ENCODE measurements around the gene MEIS2. TPM values are rescaled to one million over a fixed set of nuclear protein-coding genes. Genes with fewer than 3 reads are reported as not detected.

Gene MEIS2
- total RNA-seq = 0.23 TPM in 1 of 2 replicates, not detected in the other

- intact Hi-C loops (cut with micrococcal nuclease) = loop anchor here (2.0 to 5.0 kb wide), 2 partner anchors 218 to 523 kb away; partner anchors contain the start of gene CDIN1
Observed at GRCh38 chr15:37100109-37100965, at the start of gene MEIS2. TSS of gene MEIS2 (minus strand) at chr15:37100549. CDS start at chr15:37099466, 1,083 bp downstream.

GRCh38 chr15:37149146-37149545 is 48.8 kb upstream of the MEIS2 start:
- intact Hi-C loops (cut with micrococcal nuclease) = no loop called here

DNA sequence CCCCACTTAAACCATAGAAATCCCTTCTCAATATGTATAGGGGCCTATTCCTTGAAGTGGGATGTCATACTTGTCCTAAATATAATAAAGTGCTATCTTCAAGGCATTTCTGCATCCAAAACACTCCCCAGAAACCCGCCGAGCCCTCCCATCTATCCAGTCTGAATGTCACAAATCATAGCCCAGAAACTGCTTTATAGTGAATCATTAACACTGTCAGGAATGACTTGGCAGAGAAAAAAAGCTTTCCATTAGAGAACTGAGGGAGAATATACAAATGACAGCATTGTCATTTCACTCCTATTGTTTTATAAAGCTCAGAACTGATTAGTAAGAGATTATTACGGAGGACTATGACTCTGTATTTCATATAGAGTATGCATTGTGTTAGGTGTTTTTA is 48.4 kb upstream of the MEIS2 start:
- intact Hi-C loops (cut with micrococcal nuclease) = no loop called here

DNA sequence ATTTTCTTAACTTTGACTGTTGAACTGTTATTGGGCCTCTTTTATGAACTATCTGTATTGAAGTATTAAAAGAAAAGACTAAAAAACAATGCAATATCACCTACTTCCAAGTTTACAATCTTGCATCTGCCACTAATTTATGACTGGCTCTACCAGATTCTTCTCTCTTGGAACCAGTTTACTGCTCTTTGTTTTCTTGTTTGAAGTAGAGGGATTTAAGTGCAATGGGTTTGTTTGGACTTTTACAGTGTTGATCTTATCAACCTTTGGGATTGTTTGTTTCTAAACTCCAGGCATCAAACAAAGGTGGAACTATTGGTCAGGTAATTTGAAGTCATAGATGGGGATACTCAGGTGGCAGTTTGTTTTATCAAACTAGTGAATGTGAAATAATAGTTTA is 43.0 kb upstream of the MEIS2 start:
- intact Hi-C loops (cut with micrococcal nuclease) = no loop called here

- intact Hi-C loops (cut with micrococcal nuclease) = no loop called here
Observed at GRCh38 chr15:37142371-37142770, 42.0 kb upstream of the MEIS2 start.

DNA sequence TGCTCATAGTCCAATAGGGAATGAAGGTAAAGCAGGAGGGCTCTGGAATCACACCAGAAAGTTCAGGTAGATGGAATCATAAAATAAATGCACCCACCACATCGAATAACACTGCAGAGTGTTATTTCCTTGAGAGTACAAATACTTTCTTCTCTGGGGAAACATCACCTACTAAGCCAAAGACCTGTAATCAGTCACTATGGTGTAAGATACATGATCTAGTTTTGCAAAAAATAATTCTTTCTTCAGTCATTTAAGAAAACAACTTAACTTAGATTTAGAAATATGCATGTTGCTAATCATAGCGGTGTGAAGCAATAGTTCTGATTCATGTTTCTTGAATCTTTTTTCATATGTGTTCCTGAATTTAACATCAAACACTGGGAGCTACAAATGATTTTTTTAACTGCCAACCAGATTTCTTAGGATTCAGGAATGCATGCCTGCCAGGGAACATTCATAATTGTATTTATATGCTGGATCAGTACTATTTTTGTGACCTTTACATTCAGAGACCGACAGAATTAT is 40.2 kb upstream of the MEIS2 start:
- intact Hi-C loops (cut with micrococcal nuclease) = no loop called here

GRCh38 chr15:37138591-37139215 is 38.4 kb upstream of the MEIS2 start:
- intact Hi-C loops (cut with micrococcal nuclease) = no loop called here

GRCh38 chr15:37137221-37137620 is 36.9 kb upstream of the MEIS2 start:
- intact Hi-C loops (cut with micrococcal nuclease) = no loop called here

DNA sequence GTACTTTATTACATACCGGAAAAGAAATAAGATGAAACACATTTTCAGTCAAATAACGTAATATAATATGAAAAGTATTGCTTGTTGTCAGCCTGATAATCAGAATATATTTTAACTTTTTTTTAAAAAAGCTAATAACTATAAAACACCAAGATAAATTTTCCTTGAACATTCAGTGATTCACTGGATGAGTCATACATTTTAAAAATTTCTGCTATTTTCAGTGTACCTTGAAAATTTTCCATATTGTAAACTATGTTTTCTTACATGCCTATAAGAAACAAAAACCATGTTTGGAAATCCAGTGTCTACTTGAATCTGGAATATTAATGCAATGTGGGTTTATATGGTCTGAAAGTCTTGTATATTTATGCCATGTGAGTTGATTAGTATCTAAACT is 36.3 kb upstream of the MEIS2 start:
- intact Hi-C loops (cut with micrococcal nuclease) = no loop called here

GRCh38 chr15:37135225-37135624 is 34.9 kb upstream of the MEIS2 start:
- intact Hi-C loops (cut with micrococcal nuclease) = no loop called here

GRCh38 chr15:37134699-37135131 is 34.4 kb upstream of the MEIS2 start:
- intact Hi-C loops (cut with micrococcal nuclease) = no loop called here

DNA sequence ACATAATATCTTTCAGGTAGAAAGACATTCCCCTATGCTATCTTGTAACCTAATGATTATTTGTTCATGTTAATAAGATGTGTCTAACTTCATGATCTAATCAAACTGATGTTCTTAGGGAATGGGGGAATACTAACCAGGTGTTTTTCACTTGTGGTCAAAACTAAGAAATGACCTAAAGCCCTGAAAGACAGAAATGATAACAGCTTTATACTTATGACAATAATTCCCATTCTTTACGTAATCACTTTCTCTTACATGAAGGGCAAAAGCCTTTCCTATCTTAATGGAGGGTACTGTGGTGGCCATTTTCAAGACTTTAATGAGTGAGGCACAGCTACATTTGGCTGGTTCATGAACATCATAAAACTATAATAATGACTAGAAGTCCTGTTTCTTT is 33.9 kb upstream of the MEIS2 start:
- intact Hi-C loops (cut with micrococcal nuclease) = no loop called here

DNA sequence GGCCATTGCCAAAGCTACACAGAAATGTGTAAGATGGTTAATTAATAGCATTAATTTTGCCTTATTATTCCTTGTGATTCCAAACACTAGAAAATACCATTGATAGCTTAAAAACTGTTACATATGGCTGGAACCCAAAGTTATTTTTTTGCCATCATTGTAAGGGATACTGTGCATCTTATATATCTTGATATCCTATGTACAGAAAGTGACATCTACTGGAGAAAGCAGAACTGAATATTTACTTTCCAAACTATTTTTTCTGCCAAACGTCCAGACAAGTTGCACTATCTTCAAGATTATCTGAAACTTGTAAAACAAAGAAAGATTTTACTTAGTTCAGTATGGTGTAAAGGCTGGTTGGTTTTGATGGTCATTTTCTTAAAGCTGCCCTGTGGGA is 33.3 kb upstream of the MEIS2 start:
- intact Hi-C loops (cut with micrococcal nuclease) = no loop called here

DNA sequence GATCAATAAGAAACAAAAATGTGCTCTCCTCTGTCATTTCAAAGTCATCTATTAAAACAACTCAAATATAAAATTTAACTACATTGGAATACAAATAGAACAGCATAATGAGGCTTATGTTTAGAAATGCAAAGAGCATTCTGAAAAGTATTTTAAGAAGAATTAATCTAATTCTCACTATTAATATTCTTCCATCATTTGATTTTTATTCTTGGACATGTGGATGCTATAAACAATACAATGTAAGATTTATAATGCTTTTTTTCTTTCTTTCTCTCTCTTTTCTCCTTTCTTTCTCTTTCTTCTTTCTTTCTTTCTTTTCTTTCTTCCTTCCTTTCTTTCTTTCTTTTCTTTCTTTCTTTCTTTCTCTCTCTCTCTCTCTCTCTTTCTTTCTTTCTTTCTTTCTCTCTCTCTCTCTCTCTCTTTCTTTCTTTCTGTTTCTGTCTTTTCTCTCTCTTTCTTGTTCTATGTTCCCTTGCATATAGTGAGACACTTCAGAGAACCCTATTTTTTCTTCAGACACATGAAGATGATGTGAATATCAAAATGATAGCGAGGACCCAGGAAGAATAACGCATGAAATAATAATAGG is 32.6 kb upstream of the MEIS2 start:
- intact Hi-C loops (cut with micrococcal nuclease) = no loop called here

DNA sequence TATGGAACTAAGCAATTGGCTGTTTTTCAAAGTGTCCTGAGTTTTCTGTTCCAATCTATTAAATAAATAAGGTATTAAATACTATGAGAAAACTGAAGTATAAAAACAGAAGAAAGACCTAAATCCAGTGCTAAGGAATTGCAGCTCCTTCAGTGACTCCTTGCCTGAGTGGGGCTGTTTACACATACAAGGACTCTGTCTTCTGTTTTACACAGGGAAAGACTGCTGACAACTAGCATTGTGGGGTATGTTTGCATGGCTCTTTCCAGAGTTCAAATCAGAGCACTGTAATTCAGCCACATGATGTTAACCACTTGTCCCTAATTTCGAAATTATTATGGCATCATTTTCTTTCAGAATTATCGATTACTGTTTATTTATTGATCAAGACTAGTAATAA is 31.3 kb upstream of the MEIS2 start:
- intact Hi-C loops (cut with micrococcal nuclease) = no loop called here

- intact Hi-C loops (cut with micrococcal nuclease) = no loop called here
Observed at GRCh38 chr15:37130356-37130755, 30.0 kb upstream of the MEIS2 start.

DNA sequence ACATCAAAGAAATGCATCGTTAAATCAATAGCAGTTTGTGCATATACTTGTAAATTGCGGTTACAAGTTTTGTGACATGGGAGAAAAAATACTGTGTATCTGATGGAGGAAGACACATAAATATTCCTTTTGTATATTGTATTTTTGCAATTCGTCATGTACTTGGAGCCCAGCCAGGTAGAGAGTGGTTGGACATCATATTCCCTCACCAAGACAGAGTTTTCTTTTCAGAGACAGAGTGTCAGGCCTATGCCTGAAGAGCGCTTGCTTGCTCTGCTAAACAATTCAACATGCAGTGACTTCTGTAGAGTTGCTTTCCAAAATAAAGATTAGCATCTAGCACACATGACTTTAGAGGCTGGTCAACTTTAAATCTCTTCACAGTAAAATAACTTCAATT is 24.8 kb upstream of the MEIS2 start:
- intact Hi-C loops (cut with micrococcal nuclease) = no loop called here

- intact Hi-C loops (cut with micrococcal nuclease) = no loop called here
Observed at GRCh38 chr15:37124331-37124730, 24.0 kb upstream of the MEIS2 start.

- intact Hi-C loops (cut with micrococcal nuclease) = no loop called here
Observed at GRCh38 chr15:37122703-37123102, 22.4 kb upstream of the MEIS2 start.

- intact Hi-C loops (cut with micrococcal nuclease) = no loop called here
Observed at GRCh38 chr15:37121492-37121891, 21.1 kb upstream of the MEIS2 start.

GRCh38 chr15:37117030-37117429 is 16.7 kb upstream of the MEIS2 start:
- intact Hi-C loops (cut with micrococcal nuclease) = no loop called here

DNA sequence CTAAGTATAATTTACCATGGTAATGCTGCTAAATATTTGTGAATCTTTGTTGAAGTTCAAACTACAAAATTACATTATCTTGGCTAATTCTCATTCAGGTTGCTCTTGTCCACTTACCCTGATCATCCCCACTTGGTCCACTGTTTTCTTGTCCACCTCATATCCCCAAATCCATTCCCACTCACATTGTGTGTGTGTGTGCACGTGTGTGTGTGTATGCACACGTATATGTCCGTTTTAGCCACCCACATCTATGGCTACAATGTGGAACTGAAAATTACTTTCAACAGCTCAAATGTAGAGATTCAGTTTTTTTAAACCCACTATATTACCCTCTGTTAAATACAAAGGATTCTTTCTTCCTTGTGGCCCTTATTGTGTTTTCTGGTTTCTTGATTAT is 15.2 kb upstream of the MEIS2 start:
- intact Hi-C loops (cut with micrococcal nuclease) = no loop called here

Data from T-helper 2 cell treated with Interferon-gamma antibody and Interleukin-4, amounts not matched to agents 100 ng/mL and 5 ng/mL, for 36 hours (primary cell).